Measurements from ENCODE around the gene PALD1. TPM values are rescaled to one million over a fixed set of nuclear protein-coding genes. Genes with fewer than 3 reads are reported as not detected.

The PALD1 gene
- total RNA-seq, 4 donors from 2014 or later, result 1.4 to 5.2 (median 4.0) TPM

DNA sequence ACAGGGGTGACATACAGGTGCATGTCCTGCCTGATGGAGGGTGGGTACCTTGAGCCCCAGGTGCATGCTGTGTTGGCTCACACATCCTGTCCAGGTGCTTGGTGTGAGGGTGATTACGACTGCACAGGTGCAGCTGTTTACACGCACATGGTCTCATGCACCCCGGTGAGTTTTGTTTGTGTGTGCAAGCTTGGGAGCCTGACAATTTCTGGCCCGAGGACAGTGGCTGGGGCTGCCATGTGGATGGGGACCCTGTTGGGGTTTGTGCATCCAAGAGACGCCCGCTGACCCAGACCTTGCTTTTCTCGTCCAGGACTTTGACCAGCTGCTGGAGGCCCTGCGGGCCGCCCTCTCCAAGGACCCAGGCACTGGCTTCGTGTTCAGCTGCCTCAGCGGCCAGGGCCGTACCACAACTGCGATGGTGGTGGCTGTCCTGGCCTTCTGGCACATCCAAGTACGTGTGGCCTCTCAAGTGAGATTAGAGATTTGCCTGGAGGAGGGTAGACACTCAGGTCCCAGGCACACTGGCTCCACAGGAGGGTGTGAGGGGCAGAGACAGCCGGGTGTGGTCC, 62.3 kb downstream of the PALD1 start:
- DNase-seq, result no peak
- H3K36me3 ChIP-seq, result no peaks in the 10 kb centered on the region
- TF ChIP-seq, protein P1, sequence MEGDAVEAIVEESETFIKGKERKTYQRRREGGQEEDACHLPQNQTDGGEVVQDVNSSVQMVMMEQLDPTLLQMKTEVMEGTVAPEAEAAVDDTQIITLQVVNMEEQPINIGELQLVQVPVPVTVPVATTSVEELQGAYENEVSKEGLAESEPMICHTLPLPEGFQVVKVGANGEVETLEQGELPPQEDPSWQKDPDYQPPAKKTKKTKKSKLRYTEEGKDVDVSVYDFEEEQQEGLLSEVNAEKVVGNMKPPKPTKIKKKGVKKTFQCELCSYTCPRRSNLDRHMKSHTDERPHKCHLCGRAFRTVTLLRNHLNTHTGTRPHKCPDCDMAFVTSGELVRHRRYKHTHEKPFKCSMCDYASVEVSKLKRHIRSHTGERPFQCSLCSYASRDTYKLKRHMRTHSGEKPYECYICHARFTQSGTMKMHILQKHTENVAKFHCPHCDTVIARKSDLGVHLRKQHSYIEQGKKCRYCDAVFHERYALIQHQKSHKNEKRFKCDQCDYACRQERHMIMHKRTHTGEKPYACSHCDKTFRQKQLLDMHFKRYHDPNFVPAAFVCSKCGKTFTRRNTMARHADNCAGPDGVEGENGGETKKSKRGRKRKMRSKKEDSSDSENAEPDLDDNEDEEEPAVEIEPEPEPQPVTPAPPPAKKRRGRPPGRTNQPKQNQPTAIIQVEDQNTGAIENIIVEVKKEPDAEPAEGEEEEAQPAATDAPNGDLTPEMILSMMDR (IDR thresholded peaks at IDR 0.05), result no peak
- TF ChIP-seq EP300 (IDR thresholded peaks at IDR 0.05; ENCODE audit: low read depth) (no peak), POLR2A (IDR thresholded peaks at IDR 0.05) (no peak), POLR2AphosphoS5 (IDR thresholded peaks at IDR 0.05) (no peak)
- no peaks in the 10 kb centered on the region for H3K27me3 ChIP-seq
- in situ Hi-C loops (cut with MboI; ENCODE audit: low pct_ligation_motif_present in 1 of 4, low pct_unique_long_range_greater_than_20kb in 1 of 4, low sequenced_read_pairs in 3 of 4) (loop anchor here (5.0 to 25.0 kb wide), 4 partner anchors 76 to 346 kb away; partner anchors contain the start of gene PCBD1 (in 1 of the 4)), intact Hi-C loops (cut with DNase I; ENCODE audit: low total_unique reads) (loop anchor here (5.0 kb wide), 1 partner anchor 79 kb away; no protein-coding TSS in a partner anchor)
- no peaks in the 10 kb centered on the region for H3K9me3 ChIP-seq
- H3K27ac ChIP-seq, result no peak overlapping the region
- no peaks in the 10 kb centered on the region for H3K4me1 ChIP-seq
- no peak overlapping the region for H3K4me3 ChIP-seq
- WGBS, 2 donors (ENCODE audit: low coverage in 1 of 2), result 73% methylated on average over 15 of the region's 15 CpGs; no CpG with 5 or more reads in 1 of the 2 donors

DNA sequence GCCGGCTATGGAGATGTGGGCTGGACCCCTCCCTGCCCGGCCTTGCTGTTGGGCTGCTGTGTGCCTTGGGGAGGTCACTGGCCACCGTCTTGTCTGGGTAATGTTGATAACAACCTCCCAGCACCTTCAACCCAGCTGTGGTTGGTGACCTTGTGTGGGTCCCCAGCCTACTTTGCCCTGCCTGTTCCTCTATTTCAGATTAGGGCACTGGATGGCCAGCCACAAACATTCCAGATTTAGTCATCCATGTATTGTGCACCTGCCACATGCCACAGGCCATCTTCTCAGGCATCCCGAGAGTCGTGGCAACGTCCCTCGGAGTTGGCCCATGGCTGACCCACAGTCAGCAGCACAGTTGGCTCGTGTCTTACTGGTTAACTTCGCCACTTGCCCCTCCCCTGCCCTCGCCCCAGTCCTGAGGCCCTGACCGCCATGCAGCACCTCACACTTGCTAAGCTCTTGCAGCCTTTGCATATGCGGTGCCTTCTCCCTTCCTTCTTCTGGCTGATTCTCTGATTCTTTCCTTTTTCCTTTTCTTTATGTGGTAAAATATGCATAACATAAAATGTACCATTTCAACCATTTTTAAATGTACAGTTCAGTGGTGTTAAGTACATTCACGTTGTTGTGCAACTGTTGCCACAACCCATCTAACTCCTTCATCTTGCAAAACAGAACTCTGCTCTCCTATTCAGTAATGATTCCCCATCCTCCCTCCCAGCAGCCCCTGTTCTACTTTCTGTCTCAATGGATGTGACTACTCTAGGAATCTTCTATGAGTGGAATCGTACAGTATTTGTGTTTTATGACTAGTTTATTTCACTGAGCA, 63.4 kb downstream of the PALD1 start:
- Histone ChIP-seq H3K4me3 (no peak overlapping the region), H3K27ac (no peak overlapping the region), H3K4me1 (no peaks in the 10 kb centered on the region), H3K9me3 (no peaks in the 10 kb centered on the region), H3K36me3 (no peaks in the 10 kb centered on the region), H3K27me3 (no peaks in the 10 kb centered on the region)
- in situ Hi-C loops (cut with MboI; ENCODE audit: low pct_ligation_motif_present in 1 of 4, low pct_unique_long_range_greater_than_20kb in 1 of 4, low sequenced_read_pairs in 3 of 4) (loop anchor here (5.0 to 25.0 kb wide), 4 partner anchors 77 to 345 kb away; partner anchors contain the start of gene PCBD1 (in 1 of the 4)), intact Hi-C loops (cut with DNase I; ENCODE audit: low total_unique reads) (loop anchor here (5.0 kb wide), 1 partner anchor 80 kb away; no protein-coding TSS in a partner anchor)
- DNase-seq, result no peak
- WGBS, 2 donors (ENCODE audit: low coverage in 1 of 2), result 84 to 88% methylated on average over 2 to 14 of the region's 14 CpGs
- TF ChIP-seq, protein P1 (IDR thresholded peaks at IDR 0.05), result no peak
- no peak for TF ChIP-seq EP300 (IDR thresholded peaks at IDR 0.05; ENCODE audit: low read depth)
- TF ChIP-seq POLR2AphosphoS5 (IDR thresholded peaks at IDR 0.05), result no peak
- TF ChIP-seq POLR2A (IDR thresholded peaks at IDR 0.05), result no peak

GRCh38 chr10:70542565-70542938, 64.0 kb downstream of the PALD1 start:
- H3K27me3 ChIP-seq, result no peaks in the 10 kb centered on the region
- no peak overlapping the region for H3K27ac ChIP-seq
- TF ChIP-seq, protein P1 (IDR thresholded peaks at IDR 0.05), result peak in 1 of 5 experiments; percentile 4
- TF ChIP-seq POLR2AphosphoS5 (IDR thresholded peaks at IDR 0.05), result no peak
- 81 to 83% methylated on average over 3 of the region's 3 CpGs for WGBS, 2 donors (ENCODE audit: low coverage in 1 of 2)
- intact Hi-C loops (cut with DNase I; ENCODE audit: low total_unique reads), result loop anchor here (5.0 kb wide), 1 partner anchor 80 kb away; no protein-coding TSS in a partner anchor
- in situ Hi-C loops (cut with MboI; ENCODE audit: low pct_ligation_motif_present in 1 of 4, low pct_unique_long_range_greater_than_20kb in 1 of 4, low sequenced_read_pairs in 3 of 4), result loop anchor here (5.0 to 25.0 kb wide), 4 partner anchors 78 to 345 kb away; partner anchors contain the start of gene PCBD1 (in 1 of the 4)
- no peak for DNase-seq
- no peaks in the 10 kb centered on the region for H3K9me3 ChIP-seq
- no peak overlapping the region for H3K4me3 ChIP-seq
- H3K4me1 ChIP-seq, result no peaks in the 10 kb centered on the region
- H3K36me3 ChIP-seq, result no peaks in the 10 kb centered on the region

- 96 to 100% methylated on average over 1 of the region's 1 CpG for WGBS, 2 donors (ENCODE audit: low coverage in 1 of 2)
- H3K9me3 ChIP-seq, result no peaks in the 10 kb centered on the region
- TF ChIP-seq POLR2AphosphoS5 (IDR thresholded peaks at IDR 0.05) (no peak), EP300 (IDR thresholded peaks at IDR 0.05; ENCODE audit: low read depth) (no peak)
- no peaks in the 10 kb centered on the region for H3K36me3 ChIP-seq
- in situ Hi-C loops (cut with MboI; ENCODE audit: low pct_ligation_motif_present in 1 of 4, low pct_unique_long_range_greater_than_20kb in 1 of 4, low sequenced_read_pairs in 3 of 4) (loop anchor here (5.0 to 25.0 kb wide), 4 partner anchors 79 to 343 kb away; partner anchors contain the start of gene PCBD1 (in 1 of the 4)), intact Hi-C loops (cut with DNase I; ENCODE audit: low total_unique reads) (loop anchor here (5.0 kb wide), 1 partner anchor 82 kb away; no protein-coding TSS in a partner anchor)
- no peak overlapping the region for H3K4me3 ChIP-seq
- DNase-seq, result no peak
- no peaks in the 10 kb centered on the region for H3K4me1 ChIP-seq
- no peak overlapping the region for H3K27ac ChIP-seq
- no peaks in the 10 kb centered on the region for H3K27me3 ChIP-seq
Measured at GRCh38 chr10:70543911-70544310, 65.3 kb downstream of the PALD1 start.
